Dermis microvascular lymphatic vessel endothelial cell (primary cell): ENCODE results near the gene PITPNM3. TPM values are rescaled to one million over a fixed set of nuclear protein-coding genes. Genes with fewer than 3 reads are reported as not detected.
A peak's percentile ranks its signal among the peaks of the same experiment; 100 is the strongest.

Experiments
- DNase-seq, 2 donors: peaks; one replicate each; pipeline versions ENCODE4 v3.0.0 to v3.0.0-alpha.2; 2010; ENCODE audit warnings: low read depth in 2 of 2
- total RNA-seq: library from RNA; depleted of rRNA; stranded (reverse); fragments of >200 nt; gene quantifications from 2 replicates; pipeline ENCODE4 v1.2.1, GENCODE V29; 2014

The PITPNM3 gene
- total RNA-seq, 1 donor from 2014 or later, result 0.26 TPM

GRCh38 chr17:6526362-6527152 lies 29.8 kb downstream of the PITPNM3 start:
- peak; percentile 5 to 42 for DNase-seq

DNA sequence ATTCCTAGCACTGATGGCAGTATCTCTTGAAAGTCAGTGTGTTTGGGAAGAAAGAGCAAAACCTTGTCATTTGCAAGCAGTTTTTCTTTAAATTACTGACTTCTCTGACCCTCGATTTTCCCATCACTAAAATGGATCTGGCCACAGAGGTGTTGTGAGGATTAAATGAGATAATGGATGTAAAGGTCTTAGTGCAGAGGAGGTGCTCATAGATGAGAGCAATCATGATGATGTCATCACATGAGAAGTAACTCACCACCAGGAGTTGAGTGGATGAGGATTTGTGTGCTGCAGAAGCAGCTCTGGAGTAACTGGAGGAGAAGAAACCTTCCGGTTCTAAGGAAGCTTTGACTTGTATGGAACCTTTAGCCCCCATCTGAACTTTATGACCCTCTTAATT lies 30.6 kb downstream of the PITPNM3 start:
- no peak for DNase-seq

- DNase-seq, result no peak
Observed at GRCh38 chr17:6525141-6525540, 31.2 kb downstream of the PITPNM3 start.

DNA sequence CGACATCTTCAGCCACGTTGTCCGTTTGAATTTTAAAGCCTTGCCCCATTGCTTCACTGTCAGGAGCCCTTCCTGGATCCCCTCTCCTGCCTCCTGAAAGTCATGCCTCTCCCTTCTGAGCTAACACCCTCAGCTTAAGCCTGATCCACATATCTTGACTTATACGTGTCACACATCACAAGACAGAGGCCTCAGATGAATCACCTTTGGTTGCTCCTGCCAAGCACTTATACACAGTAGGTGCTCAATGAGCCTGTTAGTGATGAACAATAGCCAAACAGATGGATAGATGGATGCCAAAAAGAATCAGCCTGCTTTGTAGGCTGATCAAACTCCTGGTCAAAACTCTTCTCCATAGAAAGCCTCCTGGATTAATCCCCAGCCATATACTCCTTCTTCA lies 31.8 kb downstream of the PITPNM3 start:
- no peak for DNase-seq

- DNase-seq, result no peak
Observed at GRCh38 chr17:6523809-6524355, 32.5 kb downstream of the PITPNM3 start.

- DNase-seq, result peak in 1 of 2 donors; percentile 19
Observed at GRCh38 chr17:6523330-6523729, 33.0 kb downstream of the PITPNM3 start.

DNA sequence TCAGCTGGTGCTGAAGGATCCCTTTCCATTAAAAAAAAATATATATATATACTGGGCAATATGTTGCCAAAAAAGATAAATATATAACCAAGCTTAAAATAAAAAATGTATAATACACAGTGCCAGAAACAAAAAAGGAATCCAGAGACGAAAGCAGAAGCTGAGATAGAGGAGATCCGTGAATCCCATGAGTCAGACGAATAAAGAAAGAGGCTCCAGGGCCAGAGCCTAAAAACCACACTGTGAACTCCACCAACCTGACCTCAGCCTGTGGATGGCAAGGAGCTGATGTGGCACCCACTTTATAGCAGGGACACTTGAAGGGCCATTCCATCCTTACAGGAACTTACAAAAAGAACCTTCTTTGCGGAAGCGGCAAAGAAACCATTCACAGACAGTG lies 34.8 kb downstream of the PITPNM3 start:
- no peak for DNase-seq

- DNase-seq, result peak in 1 of 2 donors; percentile 16
Observed at GRCh38 chr17:6517062-6517461, 39.3 kb downstream of the PITPNM3 start.

GRCh38 chr17:6514371-6514770 lies 42.0 kb downstream of the PITPNM3 start:
- DNase-seq, result no peak

GRCh38 chr17:6512552-6512951 lies 43.8 kb downstream of the PITPNM3 start:
- peak; percentile 57 to 85 for DNase-seq

- DNase-seq, result peak in 1 of 2 donors; percentile 42
Observed at GRCh38 chr17:6510321-6510977, 45.9 kb downstream of the PITPNM3 start.

GRCh38 chr17:6509921-6510320 lies 46.4 kb downstream of the PITPNM3 start:
- no peak for DNase-seq

DNA sequence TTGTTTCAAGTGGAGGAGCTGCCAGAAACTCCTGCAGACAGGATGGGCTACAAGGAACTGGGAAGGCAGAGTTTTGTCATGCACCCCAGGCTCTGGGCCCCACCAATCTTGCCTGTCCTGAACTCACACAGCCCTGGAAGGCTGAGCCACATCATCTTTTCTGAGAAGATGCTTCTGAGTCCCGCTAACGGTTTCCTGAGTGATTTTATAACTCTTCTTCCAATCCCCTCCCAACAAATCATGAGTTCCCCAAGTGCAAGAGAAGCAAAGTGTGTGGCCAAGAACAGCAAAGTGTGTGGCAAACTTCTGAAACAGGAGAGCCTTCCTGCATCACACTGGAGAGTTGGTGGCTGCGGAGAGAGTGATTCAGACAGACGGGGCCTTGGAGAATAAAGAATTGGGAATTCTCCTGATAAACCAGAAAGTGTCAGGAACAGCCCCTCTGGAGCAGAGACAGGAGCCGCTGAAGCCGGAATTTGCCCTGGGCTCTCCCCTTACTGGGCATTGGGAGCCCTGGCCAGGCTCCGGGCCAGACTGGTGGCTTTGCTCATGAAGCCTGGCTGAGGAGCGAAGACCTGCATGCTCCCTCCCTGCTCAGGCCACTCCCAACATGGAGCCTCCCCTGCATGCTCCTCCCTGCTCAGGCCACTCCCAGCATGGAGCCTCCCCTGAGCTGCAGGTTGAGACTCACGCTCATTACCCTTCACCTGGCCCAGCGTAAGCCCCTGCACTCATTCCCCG lies 47.2 kb downstream of the PITPNM3 start:
- no peak for DNase-seq

DNA sequence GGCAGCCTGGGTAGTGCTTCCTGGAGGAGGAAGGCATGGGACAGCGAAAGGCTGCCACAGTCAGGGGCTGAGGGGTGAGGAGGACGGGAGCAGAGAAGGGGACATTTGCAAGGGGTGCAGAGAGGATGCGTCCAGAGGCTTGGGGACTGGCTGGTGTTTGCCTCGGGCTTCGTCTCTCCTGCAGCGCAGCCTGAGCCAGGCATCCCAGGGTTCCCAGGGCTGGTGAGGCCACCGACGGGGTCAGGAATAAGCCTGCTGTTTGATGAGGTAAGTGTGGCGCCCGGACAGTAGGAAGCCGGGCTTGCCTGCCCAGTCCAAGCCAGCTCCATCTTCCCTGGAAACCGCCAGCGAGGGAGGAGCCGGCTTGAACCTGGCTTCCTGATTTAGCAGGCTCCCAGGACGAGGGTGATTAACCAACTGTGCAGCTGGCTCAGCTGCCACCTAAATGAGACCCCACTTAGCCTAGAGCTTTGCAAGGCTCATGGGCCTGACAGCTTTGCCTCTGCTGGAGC lies 47.8 kb downstream of the PITPNM3 start:
- no peak for DNase-seq

GRCh38 chr17:6508016-6508415 lies 48.3 kb downstream of the PITPNM3 start:
- no peak for DNase-seq

- DNase-seq, result peak; percentile 59 to 90
Observed at GRCh38 chr17:6507535-6507934, 48.8 kb downstream of the PITPNM3 start.

DNA sequence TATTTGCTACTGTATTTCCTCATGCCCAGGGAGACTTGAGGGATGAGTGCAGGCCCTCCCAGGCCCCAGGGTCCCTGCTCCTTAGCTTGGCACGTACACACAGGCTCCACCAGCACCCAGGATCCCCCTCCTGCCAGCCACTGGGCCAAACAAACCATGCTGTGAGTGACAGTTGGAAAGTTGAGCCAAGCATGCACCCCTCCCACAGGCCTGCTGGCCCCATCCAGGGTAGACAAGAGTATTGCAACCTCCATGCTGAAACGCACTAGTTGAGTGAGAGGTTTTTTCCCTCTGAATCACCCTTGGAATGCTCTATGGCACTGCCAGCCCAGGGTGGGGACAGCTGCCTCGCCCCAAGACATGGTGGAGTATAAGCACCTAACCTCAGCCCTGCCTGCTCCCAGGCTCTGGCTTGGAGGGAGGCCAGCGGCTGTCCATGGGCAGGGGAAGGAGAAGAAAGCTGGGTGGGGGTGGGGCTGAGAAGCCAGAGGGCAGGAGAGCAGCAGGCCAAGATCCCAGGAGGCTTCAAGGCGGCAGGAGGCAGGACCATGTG lies 49.6 kb downstream of the PITPNM3 start:
- DNase-seq, result no peak

- peak in 1 of 2 donors; percentile 36 for DNase-seq
Observed at GRCh38 chr17:6505425-6506142, 50.8 kb downstream of the PITPNM3 start.

DNA sequence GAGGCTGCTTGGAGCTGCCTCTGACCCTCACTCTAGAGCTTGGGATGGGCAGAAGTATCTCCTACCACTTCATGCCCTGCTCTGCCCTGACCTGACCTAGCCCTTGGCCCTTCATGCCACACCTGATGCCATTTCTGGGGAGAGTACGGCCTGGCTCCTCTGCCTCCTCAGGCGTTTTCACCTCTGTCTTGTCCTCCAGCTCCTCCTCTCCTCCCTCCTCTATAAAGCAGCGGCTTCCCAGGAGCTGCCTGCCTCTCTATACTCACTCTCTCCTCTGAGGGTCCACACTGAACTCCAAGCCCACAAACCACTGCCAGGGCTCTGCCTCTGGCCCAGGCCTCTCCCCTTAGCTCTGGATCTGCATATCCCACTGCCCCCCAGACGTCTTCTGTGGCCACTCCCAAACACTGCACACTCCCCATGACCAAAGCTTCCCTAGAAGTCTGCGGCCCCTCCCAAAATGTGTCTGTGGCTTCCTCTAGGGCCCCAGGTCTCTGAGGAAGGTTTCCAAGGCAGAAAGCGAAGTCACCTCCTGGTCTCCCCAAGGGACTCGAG lies 52.6 kb downstream of the PITPNM3 start:
- no peak for DNase-seq

DNA sequence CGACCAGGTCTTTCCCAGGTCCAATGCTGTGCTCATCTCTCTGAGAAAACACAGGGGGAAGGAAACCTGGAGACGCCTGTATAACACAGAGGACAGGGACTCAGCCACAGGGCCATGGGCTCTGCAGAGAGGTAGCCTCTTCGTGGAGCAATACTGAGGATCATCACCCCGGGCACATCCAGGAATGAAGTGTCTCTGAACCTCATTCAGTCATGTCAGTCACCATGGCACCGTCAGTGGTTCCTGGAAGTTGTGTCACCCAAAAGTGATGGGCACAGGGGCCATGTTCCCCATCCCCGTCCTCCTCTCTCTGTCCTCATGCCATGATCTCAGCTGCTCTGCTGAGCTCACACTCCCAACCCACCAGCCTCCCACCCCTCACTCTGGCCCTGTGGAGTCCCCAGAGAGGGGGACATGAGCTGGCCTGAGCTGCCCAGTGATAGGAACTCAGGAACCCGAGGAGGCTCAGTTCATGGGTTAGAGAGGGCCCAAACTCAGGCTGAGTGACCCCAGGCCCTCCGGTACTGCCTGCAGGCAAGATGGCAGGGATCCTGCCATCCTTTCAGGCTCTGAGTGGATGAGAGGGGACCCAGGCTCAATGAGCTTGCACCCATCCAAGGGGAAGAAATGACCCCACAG lies 53.4 kb downstream of the PITPNM3 start:
- DNase-seq, result no peak
